ENCODE measurements around the gene OXT. TPM values are rescaled to one million over a fixed set of nuclear protein-coding genes. Genes with fewer than 3 reads are reported as not detected.

OXT gene
- total and polyA plus RNA-seq, 2 donors (not counting 3 experiments of a cell fraction or from before 2014, with no cell fraction given) = not detected

- TF ChIP-seq MAX (IDR thresholded peaks at IDR 0.05; ENCODE audit: insufficient read depth, insufficient read length) = peak; percentile 14
- peak; percentile 66 for TF ChIP-seq POLR2A (IDR thresholded peaks at IDR 0.05; ENCODE audit: low read depth, low read length)
- no peak for TF ChIP-seq JUN (IDR thresholded peaks at IDR 0.05; ENCODE audit: borderline replicate concordance, insufficient read depth, insufficient read length, low read depth)
- no peak for TF ChIP-seq GATA2 (IDR thresholded peaks at IDR 0.05; ENCODE audit: insufficient read depth, insufficient read length, low read depth, low read length)
- TF ChIP-seq POLR2AphosphoS5 (IDR thresholded peaks at IDR 0.05; ENCODE audit: insufficient read depth, low read depth, low read length) = peak; percentile 82
- Histone ChIP-seq H3K27ac (ENCODE audit: insufficient read depth, low read depth, low read length) (no peak within 1 kb of the TSS), H3K4me3 (replicated peaks in 1 of 3; ENCODE audit: insufficient read depth in 1 of 3, low read depth in 1 of 3, low read length in 3 of 3) (peak within 1 kb of the TSS; percentile 58 to 93 (median 63)), H3K9me3 (replicated peaks; ENCODE audit: control insufficient read depth, insufficient read depth, low read length) (no peaks in the 10 kb centered on the region), H4K20me1 (replicated peaks; ENCODE audit: control insufficient read depth, extremely low read depth, insufficient read depth, low read length) (no peaks in the 10 kb centered on the region), H3K27me3 (ENCODE audit: control insufficient read depth in 2 of 2, insufficient read depth in 2 of 2, low read length in 2 of 2) (no peaks in the 10 kb centered on the region), H3K36me3 (ENCODE audit: control insufficient read depth in 2 of 2, extremely low read depth in 1 of 2, insufficient read depth in 2 of 2, low read length in 2 of 2) (peaks cover 3 to 16% of the 10 kb centered on the region in 2 experiments), H3K9me1 (replicated peaks; ENCODE audit: control insufficient read depth, extremely low read depth, insufficient read depth, low read length) (no peaks in the 10 kb centered on the region), H2AFZ (ENCODE audit: low read depth, low read length) (peak within 1 kb of the TSS; percentile 64), H3K4me1 (ENCODE audit: control insufficient read depth, extremely low read depth, insufficient read depth, low read length) (peaks cover 13% of the 10 kb centered on the region), H3K9ac (replicated peaks; ENCODE audit: extremely low read depth, insufficient read depth, low read length) (peak within 1 kb of the TSS; percentile 46), H3K79me2 (ENCODE audit: control insufficient read depth, insufficient read depth, low read length) (peaks cover 9% of the 10 kb centered on the region), H3K4me2 (ENCODE audit: insufficient read depth, low read length) (peak within 1 kb of the TSS; percentile 87)
- DNase-seq (ENCODE audit: low read depth, low spot score) = peak; percentile 87
- CTCF ChIA-PET = interaction anchor here (1.0 kb wide), 1 partner anchor 8 kb away, joined by 3 read pairs; no protein-coding TSS in a partner anchor
- dilution Hi-C loops (cut with MboI; ENCODE audit: extremely low pct_ligation_motif_present, low sequenced_read_pairs) = no loop called here
- POLR2A ChIA-PET = interaction anchor here (0.6 kb wide), 2 partner anchors 136 to 1936 kb away, joined by 3 to 6 read pairs; no protein-coding TSS in a partner anchor
- BruUV-seq (replicated peaks) = TSS peak; percentile 17
- intact Hi-C loops (cut with micrococcal nuclease) = loop anchor here (5.0 kb wide), 1 partner anchor 174 kb away; the partner anchor contains the start of gene PTPRA
- FAIRE-seq = peak; percentile 88
Observed at GRCh38 chr20:3045816-3046676, 25.4 kb upstream of the OXT start, which contains the start of gene MRPS26. Gene MRPS26, plus strand, starts transcription at chr20:3046052. Its CDS starts 17 bp downstream, at chr20:3046069.

All from endothelial cell of umbilical vein (primary cell).